ENCODE data around the gene ITSN1.

GRCh38 chr21:33865176-33865575 lies 222.9 kb downstream of the ITSN1 start:
- no peak for TF ChIP-seq CTCF (CRISPR knock-in tag; IDR thresholded peaks at IDR 0.05)
- no peak for TF ChIP-seq REST (IDR thresholded peaks at IDR 0.05; ENCODE audit: borderline replicate concordance in 1 of 2, low read depth in 1 of 2, low read length in 2 of 2)
